CD4-positive, alpha-beta T cell treated with Interleukin-4 for 1 hour (primary cell): ENCODE data around the gene OXSM.

Source experiments
- DNase-seq, 2 donors: peaks; one replicate each; pipeline ENCODE4 v3.0.0-alpha.2; 2020 to 2022

The OXSM gene

GRCh38 chr3:25804676-25805075 is 14.8 kb downstream of the OXSM start:
- no peak for DNase-seq

- DNase-seq = no peak
Measured at GRCh38 chr3:25812644-25813043, 22.8 kb downstream of the OXSM start.

- no peak for DNase-seq
Measured at GRCh38 chr3:25817107-25817506, 27.2 kb downstream of the OXSM start.

GRCh38 chr3:25817638-25818037 is 27.7 kb downstream of the OXSM start:
- DNase-seq = no peak

DNA sequence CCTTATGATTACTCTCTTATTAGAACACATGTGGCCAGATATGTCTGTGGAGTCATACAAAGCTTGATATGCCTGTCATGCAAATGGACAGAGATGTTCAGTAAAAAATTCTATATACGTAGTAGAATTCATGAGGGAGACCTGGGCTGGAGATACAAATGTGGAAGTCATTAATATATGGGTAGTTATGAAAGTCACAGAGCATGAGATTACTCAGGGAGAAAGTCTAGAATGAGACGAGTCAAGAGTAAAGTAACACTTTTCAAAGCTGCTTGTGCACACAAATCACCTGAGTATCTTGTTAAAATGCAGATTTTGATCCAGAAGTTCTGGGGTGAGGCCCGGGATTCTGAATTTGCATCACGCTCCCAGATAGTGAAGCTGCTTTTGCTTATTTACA is 28.4 kb downstream of the OXSM start:
- no peak for DNase-seq

DNA sequence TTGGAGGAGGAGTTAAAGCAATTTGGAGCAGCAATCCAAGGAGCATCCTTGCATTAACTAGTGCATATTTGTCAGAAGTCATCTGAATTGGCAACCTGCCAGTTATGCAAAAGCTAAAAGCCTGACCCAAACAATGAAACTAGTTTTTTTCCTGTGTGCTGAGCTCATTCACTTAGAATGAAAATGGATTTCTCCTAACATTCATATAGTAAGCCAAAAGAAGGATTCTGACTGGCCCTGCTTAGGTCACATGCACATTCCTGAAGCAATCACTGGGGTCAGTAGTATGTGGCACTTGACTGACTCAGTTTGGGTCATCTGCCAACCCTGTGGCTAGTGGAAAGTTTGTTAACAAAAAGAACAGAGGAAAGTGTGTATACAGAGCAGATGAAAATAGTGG is 30.5 kb downstream of the OXSM start:
- no peak for DNase-seq

- DNase-seq = no peak
Measured at GRCh38 chr3:25820816-25821486, 31.1 kb downstream of the OXSM start.

- DNase-seq = no peak
Measured at GRCh38 chr3:25821746-25822573, 32.1 kb downstream of the OXSM start.

GRCh38 chr3:25823314-25823713 is 33.4 kb downstream of the OXSM start:
- DNase-seq = no peak

DNA sequence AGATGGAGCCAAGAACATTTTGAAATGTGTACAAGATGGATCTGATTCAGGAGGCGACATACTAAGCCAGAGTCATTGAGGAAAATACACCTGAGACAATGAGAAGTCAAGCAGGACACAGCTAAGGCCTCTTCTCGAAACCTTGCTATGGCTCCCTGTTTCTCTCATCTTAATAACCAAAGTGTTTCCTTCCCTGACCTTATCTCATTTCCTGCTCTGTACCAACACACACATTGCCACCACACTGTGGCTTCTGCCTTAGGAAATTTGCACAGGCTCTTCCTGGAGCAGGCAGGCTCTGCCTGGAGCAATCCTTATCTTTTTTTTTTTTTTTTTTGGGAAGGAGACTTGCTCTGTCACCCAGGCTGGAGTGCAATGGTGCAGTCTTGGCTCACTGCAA is 36.6 kb downstream of the OXSM start:
- DNase-seq = no peak

- DNase-seq = no peak
Measured at GRCh38 chr3:25830373-25831280, 40.7 kb downstream of the OXSM start.

DNA sequence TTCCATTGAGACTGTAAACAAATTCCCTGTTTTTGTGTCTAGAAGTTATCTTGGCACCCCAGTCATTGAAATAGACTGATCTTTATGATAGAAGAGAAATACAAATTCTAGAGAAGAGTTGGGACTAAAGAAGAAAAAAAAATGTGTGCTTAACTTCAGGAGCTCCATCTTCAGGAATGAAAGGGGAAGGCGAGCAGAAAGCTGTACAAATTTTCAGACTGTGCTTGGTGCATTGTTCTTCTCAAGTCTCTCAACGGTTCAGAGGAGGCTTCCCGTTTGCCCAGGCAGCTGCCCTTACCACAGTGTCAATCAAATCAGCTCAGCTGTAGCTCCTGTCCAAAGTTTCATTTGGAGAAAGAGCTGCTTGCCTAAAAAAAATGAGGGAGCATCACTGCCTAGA is 41.7 kb downstream of the OXSM start:
- no peak for DNase-seq

- DNase-seq = no peak
Measured at GRCh38 chr3:25834346-25834745, 44.5 kb downstream of the OXSM start.

GRCh38 chr3:25836579-25836978 is 46.7 kb downstream of the OXSM start:
- no peak for DNase-seq

GRCh38 chr3:25837038-25837437 is 47.1 kb downstream of the OXSM start:
- no peak for DNase-seq

GRCh38 chr3:25840099-25840498 is 50.2 kb downstream of the OXSM start:
- no peak for DNase-seq

DNA sequence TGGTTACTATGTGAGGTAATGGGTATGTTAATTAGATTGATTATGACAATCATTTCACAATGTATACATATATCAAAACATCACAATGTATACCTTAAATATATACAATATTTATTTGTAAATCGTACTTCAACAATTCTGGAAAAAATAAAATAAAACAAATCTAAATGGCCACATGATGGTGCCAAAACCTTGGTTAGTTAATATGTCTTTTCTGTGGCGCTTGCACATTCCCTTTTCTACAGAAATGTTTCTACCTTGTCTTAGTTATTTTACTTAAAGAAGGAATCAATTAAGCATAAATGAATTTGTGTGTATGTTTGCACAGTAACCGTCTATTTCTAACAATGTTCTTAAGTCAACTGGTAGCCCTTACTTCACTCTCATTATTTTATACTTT is 53.4 kb downstream of the OXSM start:
- DNase-seq = no peak
